HEK293T (cell line): ENCODE measurements around the gene CTTN.

Source experiments
- BHLHE40 ChIP-seq: fragments of 450-650 bp; IDR thresholded peaks from 2 replicates; pipeline ENCODE4 v1.6.1; 2016; ENCODE audit warnings: mild to moderate bottlenecking, moderate library complexity, borderline replicate concordance
- ELF4 ChIP-seq: fragments of 450-650 bp; IDR thresholded peaks from 2 replicates; pipeline ENCODE4 v1.6.1; 2017; ENCODE audit warnings: antibody characterized with exemption
- FOXA1 ChIP-seq: fragments of 450-650 bp; IDR thresholded peaks from 2 replicates; pipeline ENCODE4 v1.6.1; 2016; ENCODE audit warnings: mild to moderate bottlenecking
- FOXM1 ChIP-seq: fragments of 450-650 bp; IDR thresholded peaks from 2 replicates; pipeline ENCODE4 v1.6.1; 2017; ENCODE audit warnings: mild to moderate bottlenecking, borderline replicate concordance
- L3MBTL2 ChIP-seq: fragments of 450-650 bp; conservative IDR thresholded peaks from 2 replicates; pipeline ENCODE4 v1.6.1; 2016; ENCODE audit warnings: mild to moderate bottlenecking
- LEF1 ChIP-seq: fragments of 450-650 bp; IDR thresholded peaks from 2 replicates; pipeline ENCODE4 v1.6.1; 2017; ENCODE audit warnings: mild to moderate bottlenecking, borderline replicate concordance
- NFRKB ChIP-seq: fragments of 450-650 bp; IDR thresholded peaks from 2 replicates; pipeline ENCODE4 v1.6.1; 2016; ENCODE audit warnings: mild to moderate bottlenecking, moderate library complexity
- SP1 ChIP-seq: fragments of 450-650 bp; IDR thresholded peaks from 2 replicates; pipeline ENCODE4 v1.6.1; 2017
- SUZ12 ChIP-seq: fragments of 450-650 bp; IDR thresholded peaks from 2 replicates; pipeline ENCODE4 v1.6.1; 2016; ENCODE audit warnings: mild to moderate bottlenecking
- TARDBP ChIP-seq: fragments of 450-650 bp; IDR thresholded peaks from 2 replicates; pipeline ENCODE4 v1.6.1; 2016

- TF ChIP-seq SP1 (no peak), FOXA1 (no peak), L3MBTL2 (no peak), BHLHE40 (no peak), NFRKB (no peak), SUZ12 (no peak), LEF1 (no peak), FOXM1 (no peak), ELF4 (no peak), TARDBP (no peak)
These were observed 9.1 kb upstream of the CTTN start for GRCh38 chr11:70389201-70389600.
